Measurements from ENCODE around the gene PARVA. TPM values are rescaled to one million over a fixed set of nuclear protein-coding genes. Genes with fewer than 3 reads are reported as not detected.

Gene PARVA
- total RNA-seq, 1 donor from 2014 or later: 176 TPM

GRCh38 chr11:12420040-12420439, 42.7 kb downstream of the PARVA start:
- ATAC-seq: no peak
- no peak for DNase-seq (ENCODE audit: low spot score)
- intact Hi-C loops (cut with DNase I): no loop called here

DNA sequence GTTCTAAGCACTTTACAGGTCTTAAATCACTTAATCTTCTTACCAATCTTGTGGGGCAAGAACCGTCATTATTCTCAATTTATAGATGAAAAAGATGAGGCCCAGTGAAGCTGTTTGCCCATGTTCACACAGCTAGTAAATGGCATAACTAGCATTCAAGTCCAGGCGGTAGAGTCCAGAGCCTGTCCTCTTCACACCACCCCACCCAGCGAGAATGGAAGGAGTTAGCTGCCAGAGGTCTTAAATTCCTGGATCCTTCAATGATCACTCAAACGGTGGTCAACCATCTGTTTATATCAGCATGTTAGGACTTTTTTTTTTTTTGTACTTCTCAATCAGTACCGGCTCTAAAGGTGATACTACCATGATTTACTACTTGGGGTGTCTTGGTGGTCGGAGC, 43.3 kb downstream of the PARVA start:
- DNase-seq (ENCODE audit: low spot score): no peak
- ATAC-seq: no peak
- intact Hi-C loops (cut with DNase I): no loop called here

DNA sequence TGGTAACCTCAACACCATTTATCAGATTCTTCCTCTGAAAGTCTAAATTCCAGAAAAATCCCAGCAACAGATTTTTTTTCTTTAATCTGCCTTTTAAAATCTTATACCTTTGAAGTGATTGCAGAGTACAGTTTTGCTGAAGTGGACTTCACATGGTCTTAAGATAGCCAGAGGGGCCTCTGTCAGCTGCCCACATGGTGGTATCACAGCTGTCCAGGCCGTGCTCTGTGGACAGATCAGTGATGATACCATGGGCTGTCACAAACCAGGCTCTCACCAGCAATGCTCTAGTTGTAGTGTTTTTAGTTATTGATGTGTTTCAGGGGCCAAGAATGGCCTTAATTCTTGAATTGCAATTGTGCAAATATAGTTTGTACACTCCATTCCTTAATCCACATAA, 44.0 kb downstream of the PARVA start:
- intact Hi-C loops (cut with DNase I): no loop called here
- DNase-seq (ENCODE audit: low spot score): no peak
- no peak for ATAC-seq

DNA sequence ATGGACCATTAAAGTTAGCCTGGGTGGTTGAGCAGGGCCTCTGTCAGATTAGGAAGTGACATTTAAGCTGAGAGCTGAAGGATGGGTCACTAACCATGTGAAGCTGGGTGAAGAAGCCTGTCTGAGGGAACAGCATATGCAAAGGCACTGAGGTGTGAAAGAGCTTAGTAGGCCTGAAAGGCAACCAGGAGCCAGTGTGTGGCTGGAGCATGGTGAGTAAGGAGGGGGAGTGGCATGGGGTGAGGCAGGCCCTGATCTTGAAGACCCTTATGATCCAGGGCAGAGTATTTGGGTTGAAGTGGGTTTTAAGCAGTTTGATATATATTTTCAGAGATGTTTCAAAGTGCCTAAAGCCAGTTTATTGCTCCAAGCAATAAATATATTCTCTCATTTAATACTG, 48.8 kb downstream of the PARVA start:
- no peak for ATAC-seq
- intact Hi-C loops (cut with DNase I): no loop called here
- no peak for DNase-seq (ENCODE audit: low spot score)

DNA sequence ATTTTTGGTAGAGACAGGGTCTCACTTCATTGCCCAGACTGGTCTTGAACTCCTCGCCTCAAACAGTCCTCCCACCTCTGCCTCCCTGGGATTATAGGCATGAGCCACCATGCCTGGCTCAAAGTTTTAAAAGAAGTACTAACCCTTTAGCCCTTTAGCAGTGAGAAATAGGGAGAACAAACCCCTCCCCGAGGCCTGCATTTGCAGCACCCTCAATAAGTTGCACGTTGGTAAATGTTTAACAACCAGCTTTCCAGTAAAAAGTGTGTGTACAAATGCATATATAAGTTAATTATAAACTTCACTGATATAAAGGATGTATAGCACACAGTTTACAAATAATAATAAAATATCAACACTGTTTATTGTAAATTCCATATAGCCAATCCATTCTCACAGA, 51.8 kb downstream of the PARVA start:
- DNase-seq (ENCODE audit: low spot score) (no peak), ATAC-seq (no peak)
- intact Hi-C loops (cut with DNase I): no loop called here

- peak; percentile 24 for ATAC-seq
- no peak for DNase-seq (ENCODE audit: low spot score)
- intact Hi-C loops (cut with DNase I): no loop called here
Observed at GRCh38 chr11:12430351-12430750, 53.0 kb downstream of the PARVA start.

- intact Hi-C loops (cut with DNase I): no loop called here
- peak; percentile 95 for ATAC-seq
- DNase-seq (ENCODE audit: low spot score): peak; percentile 80
Observed at GRCh38 chr11:12430954-12431595, 53.7 kb downstream of the PARVA start.

DNA sequence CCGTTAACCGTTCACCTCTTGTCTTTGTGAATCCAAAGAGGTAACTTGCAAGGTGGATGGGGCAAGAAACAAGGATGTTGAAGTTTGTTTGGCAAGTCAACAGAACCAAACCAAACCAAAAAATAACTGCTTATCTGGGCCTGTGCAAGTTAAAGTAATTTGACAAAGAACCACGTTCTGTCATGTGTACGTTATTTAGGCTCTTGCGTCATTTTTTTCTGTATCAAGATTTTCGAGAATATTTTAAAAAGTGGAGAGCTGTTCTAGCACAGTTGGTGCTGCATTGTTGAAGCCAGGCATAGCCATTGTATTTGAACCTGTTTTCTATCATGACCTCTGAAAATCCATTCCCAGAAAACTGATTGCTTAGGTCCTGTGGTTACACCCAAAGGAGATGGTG, 55.1 kb downstream of the PARVA start:
- no peak for ATAC-seq
- no peak for DNase-seq (ENCODE audit: low spot score)
- intact Hi-C loops (cut with DNase I): no loop called here

DNA sequence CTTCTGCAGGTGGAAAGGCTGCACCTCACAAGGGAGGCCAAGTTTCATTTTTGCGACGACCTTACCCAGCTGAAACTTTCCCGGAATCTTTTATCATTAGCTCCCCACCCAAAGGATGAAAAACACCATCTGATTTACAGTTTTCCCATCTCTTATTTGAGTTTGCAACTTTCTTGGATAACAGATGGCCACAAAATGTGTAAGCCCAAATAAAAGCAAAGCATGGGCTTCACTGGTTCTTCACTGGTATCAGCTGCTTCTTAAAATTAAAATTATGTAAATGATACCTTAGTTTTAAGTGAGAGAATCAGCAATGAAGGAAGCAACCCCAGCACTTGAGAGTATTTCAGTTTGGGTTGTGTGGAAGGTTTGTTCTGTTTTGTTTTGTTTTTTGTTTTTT, 55.8 kb downstream of the PARVA start:
- intact Hi-C loops (cut with DNase I): no loop called here
- ATAC-seq: no peak
- no peak for DNase-seq (ENCODE audit: low spot score)

GRCh38 chr11:12433571-12434324, 56.4 kb downstream of the PARVA start:
- intact Hi-C loops (cut with DNase I): no loop called here
- DNase-seq (ENCODE audit: low spot score) (no peak), ATAC-seq (peak; percentile 29)

GRCh38 chr11:12434325-12434654, 56.9 kb downstream of the PARVA start:
- ATAC-seq: peak; percentile 14
- intact Hi-C loops (cut with DNase I): no loop called here
- no peak for DNase-seq (ENCODE audit: low spot score)

GRCh38 chr11:12435264-12435663, 57.9 kb downstream of the PARVA start:
- DNase-seq (ENCODE audit: low spot score) (no peak), ATAC-seq (no peak)
- intact Hi-C loops (cut with DNase I): no loop called here

- intact Hi-C loops (cut with DNase I): no loop called here
- ATAC-seq (no peak), DNase-seq (ENCODE audit: low spot score) (no peak)
Observed at GRCh38 chr11:12436266-12436665, 58.9 kb downstream of the PARVA start.

DNA sequence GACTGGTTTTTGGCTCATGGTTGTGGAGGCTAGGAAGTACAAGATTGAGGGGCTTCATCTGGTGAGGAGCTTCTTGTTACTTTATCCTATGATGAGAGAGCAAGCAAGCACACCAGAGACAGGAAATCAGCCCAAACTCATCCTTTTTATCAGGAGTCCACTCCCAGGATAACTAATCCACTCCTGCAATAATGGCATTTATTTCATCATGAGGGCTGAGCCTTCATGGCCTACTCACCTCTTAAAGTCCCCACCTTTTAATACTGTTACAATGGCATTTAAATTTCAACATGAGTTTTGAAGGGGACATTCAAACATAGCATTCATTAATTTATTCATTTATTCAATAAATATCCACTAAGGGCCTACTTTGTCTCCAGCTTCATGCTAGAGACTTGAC, 60.9 kb downstream of the PARVA start:
- intact Hi-C loops (cut with DNase I): no loop called here
- no peak for ATAC-seq
- no peak for DNase-seq (ENCODE audit: low spot score)

DNA sequence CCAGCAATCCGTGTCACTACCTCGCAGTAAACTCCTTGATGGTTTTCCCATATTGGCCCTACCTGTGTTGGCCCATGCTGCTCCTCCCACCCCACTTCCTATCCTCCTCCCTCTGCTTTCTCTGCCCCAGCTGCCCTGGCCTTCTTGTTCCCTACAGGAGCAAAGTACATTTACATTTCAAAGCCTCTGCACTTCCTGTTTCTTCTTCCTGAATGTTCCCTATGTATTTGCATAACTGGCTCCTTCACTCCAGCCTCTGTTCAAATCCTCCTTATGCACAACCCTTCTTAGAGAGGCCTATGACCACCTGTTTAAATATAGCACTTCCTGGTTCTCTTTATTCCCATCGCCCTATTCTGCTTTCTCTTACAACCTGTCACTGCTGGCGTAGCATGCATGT, 62.2 kb downstream of the PARVA start:
- ATAC-seq (no peak), DNase-seq (ENCODE audit: low spot score) (no peak)
- intact Hi-C loops (cut with DNase I): no loop called here

GRCh38 chr11:12440565-12440964, 63.2 kb downstream of the PARVA start:
- no peak for DNase-seq (ENCODE audit: low spot score)
- ATAC-seq: no peak
- intact Hi-C loops (cut with DNase I): no loop called here

DNA sequence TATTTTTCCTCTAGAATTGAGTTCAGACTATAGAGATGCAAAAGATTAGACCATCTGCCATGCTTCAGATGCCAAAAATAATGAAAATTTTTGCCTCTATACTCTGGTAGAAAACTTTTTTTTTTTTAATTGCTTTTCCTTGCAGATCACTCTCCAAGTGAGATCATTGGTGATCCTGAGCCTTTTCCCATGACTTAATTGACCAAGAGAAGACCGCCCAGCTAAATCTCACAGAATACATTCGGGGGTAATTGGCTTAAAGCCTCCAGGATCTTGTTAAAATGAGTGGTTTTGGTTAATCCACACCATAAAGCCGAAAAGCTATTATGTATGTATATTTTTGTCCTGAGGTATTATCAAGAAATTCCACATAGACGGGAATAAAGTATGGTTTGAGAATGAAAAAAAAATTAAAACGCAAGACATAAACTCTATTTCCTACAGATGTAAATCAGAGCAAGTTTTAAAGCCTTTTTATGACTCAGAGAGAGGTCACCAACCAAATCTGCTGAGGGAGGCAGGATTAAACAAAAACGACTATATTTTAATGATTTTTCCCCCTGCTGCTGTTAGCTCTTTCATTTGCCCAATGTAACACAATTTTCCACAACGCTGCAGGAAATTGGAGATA, 64.0 kb downstream of the PARVA start:
- intact Hi-C loops (cut with DNase I): no loop called here
- DNase-seq (ENCODE audit: low spot score) (no peak), ATAC-seq (no peak)

DNA sequence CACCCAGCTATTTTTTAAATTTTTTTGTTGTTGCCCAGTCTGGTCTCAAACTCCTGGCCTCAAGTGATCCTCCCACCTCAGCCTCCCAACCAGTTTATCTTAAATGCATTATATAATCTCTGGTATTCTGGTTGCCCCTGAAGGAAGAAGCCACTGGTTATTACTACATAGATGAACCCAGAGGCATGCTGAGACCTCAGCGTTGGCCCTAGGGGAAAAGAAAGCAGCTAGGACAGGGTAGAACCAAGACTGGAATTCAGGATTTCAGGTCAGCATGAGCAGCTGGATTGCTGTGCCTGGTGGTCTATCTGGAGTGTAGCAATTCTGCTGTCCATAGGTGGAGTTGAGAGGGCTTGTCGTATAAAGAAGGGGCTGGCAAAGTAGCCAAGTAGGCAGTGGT, 67.2 kb downstream of the PARVA start:
- no peak for DNase-seq (ENCODE audit: low spot score)
- no peak for ATAC-seq
- intact Hi-C loops (cut with DNase I): no loop called here

- ATAC-seq: no peak
- intact Hi-C loops (cut with DNase I): no loop called here
- DNase-seq (ENCODE audit: low spot score): no peak
Observed at GRCh38 chr11:12445001-12445400, 67.6 kb downstream of the PARVA start.

DNA sequence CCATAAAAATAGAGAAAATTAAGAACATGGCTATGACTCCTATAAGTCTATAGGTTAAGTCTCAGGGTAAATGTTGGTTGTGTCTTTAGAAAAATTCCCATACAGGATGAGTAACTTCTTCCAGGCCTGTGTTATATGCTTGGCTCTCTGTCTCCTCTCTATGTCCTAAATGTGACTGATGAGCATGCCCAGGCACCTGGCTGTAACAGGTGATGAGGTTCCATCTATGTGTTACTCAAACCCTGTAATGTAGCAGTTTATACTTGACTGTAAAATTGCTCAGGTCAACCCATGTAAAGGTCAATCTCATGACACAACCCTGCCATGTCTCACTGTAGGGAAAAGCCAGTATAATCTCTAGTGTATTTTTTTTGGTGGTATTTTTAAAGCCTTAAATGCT, 69.5 kb downstream of the PARVA start:
- intact Hi-C loops (cut with DNase I): no loop called here
- ATAC-seq: no peak
- DNase-seq (ENCODE audit: low spot score): no peak
